HUDEP-2 (cell line): ENCODE results near the gene SMTNL1.

Source experiments
- DNase-seq, 76 experiments: peaks; one replicate each; lab custom pipeline; 2025; ENCODE audit not compliant: unreplicated experiment in 76 of 76; lab: John Stamatoyannopoulos, UW

SMTNL1 gene

GRCh38 chr11:57536947-57537619, at the start of gene SMTNL1:
Gene SMTNL1 (plus strand): TSS chr11:57537595. CDS start chr11:57542643, 5,048 bp downstream.
- DNase-seq: no peak

- DNase-seq: no peak
Measured at GRCh38 chr11:57487920-57488659, 49.3 kb upstream of the SMTNL1 start.

DNA sequence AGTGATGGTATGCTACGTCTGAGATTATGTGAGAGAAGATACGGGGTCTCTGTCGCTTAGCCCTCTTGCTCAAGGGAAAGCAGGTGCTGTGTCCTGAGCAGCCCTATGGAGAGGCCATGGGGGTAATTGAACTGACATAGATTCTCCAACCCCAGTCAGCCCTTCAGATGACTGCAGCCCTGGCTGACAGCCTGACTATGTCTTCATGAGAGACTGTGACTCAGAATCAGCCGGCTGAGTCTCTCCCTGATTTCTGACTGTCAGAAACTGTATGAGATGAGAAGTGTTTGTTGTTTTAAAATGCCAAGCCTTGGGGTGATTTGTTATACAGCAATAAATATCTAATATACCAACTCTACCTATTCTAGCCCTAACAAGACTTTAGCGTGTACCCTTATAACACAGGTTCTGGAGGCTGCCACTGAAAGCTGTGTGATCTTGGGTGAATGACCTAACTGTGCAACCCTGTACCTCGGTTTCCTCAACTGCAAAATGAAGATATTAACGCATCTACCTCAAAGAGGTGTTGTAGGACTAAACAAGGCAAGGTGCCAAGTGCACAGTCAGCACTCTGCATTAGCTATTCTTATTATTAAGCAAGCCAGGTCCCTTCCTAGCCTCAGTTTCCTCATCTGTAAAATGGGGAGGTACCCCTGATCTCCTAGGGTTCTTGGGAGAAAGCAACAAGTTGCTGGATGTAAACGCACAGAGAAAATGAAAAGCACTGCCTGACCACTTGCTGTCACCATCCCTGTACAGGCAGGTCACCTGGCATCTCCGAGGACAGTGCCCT, 46.7 kb upstream of the SMTNL1 start:
- no peak for DNase-seq

GRCh38 chr11:57491371-57492061, 45.9 kb upstream of the SMTNL1 start:
- peak in 58 of 76 experiments; percentile 14 to 72 (median 39) for DNase-seq

GRCh38 chr11:57493507-57494503, 43.6 kb upstream of the SMTNL1 start:
- DNase-seq: peak in 39 of 76 experiments; percentile 5 to 47 (median 24)

DNA sequence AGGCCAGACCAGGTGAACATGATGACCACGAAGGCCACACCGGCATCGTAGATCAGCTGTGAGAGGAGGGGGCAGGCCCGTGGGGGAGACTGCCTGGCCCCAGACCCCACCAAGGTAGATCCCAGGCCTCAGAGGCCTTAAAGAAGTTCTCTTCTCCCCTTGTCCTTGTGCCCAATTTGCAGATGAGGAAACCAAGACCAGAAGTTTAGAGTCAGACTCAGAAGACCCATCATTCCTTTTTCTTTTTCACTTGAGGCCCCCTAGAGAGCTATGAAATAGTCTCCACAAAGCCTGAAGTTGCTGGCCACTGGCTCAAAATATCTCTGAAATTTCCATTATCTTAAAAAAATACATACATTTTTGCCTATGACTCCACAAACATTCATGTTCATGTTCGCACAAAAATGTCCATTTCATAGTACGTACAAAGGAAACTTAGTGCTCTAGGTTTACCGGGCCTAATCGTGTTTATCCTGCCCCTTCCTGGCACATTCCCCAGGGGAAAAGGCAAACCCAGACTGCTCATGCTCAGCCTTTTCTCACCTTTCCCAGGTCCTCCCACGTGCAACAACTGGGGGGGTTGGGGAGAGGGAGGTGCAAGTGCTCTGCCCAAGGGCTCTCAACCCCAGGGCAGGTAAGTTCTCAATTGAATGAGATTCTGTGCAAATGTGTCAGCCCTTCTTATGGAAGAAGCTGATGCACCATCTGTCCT, 41.1 kb upstream of the SMTNL1 start:
- no peak for DNase-seq

- no peak for DNase-seq
Measured at GRCh38 chr11:57497303-57498247, 39.8 kb upstream of the SMTNL1 start.

DNA sequence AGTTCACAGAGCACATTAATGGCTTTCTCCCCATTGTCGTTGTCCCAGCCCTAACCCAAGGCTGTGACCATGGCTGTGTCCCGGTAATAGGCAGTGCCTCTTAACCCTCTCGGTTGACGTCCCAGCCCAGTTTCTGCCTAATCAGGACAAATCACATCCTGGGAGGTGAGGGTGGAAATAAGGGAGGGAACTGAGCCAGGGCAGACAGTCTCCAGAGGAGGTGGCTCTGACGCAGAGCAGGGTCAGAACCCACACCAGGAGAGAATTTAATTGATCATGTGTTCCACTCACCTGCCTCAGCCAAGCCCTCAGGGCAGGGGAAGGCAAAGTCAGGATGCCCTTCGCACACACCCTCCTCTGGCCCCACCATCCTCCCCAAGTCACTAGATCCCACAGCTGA, 38.9 kb upstream of the SMTNL1 start:
- no peak for DNase-seq

- peak in 74 of 76 experiments; percentile 28 to 95 (median 89) for DNase-seq
Measured at GRCh38 chr11:57499413-57499982, 37.9 kb upstream of the SMTNL1 start.

- DNase-seq: peak in 10 of 76 experiments; percentile 13 to 79 (median 46)
Measured at GRCh38 chr11:57499983-57500461, 37.4 kb upstream of the SMTNL1 start.

GRCh38 chr11:57500515-57500914, 36.9 kb upstream of the SMTNL1 start:
- no peak for DNase-seq

DNA sequence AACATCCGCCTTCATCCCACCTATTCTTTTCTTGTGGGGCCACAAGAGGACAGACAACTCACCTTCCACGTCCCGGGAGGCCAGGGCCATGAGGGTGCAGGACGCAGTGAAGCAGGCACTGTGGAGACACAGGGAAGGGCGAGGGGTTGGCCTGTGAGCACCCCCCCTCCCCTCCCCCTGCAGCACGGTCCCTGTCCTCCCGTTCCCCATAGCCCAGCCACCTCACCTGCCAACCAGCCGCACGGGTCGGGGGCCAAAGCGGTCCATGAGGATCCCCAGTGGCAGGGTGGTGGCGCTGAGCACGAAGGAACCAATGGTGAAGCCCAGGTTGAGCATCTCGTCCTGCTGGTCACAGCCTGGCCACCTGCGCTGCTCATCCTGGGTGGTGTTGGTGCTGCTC, 36.5 kb upstream of the SMTNL1 start:
- DNase-seq: no peak

DNA sequence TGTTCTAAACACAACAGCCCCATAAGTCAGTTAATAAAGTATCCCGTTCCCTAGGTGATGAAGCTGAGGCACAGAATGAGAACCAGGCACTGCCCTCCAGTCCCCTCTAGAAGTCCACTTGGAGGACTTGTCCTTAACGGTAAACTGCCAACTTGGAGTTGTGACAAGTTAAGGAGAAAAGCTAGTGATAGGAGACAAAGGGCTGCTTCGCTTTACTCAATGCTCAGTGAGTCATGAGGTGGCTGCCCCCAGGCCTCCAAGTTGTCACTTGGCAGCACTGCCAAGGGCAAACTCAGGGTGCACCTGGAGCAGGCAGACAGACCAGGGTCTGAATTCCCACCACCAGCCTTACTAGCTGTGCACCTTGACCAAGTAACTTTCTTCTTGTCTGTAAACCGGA, 35.4 kb upstream of the SMTNL1 start:
- DNase-seq: peak in 40 of 76 experiments; percentile 4 to 60 (median 24)

- no peak for DNase-seq
Measured at GRCh38 chr11:57502376-57502775, 35.0 kb upstream of the SMTNL1 start.

GRCh38 chr11:57502870-57503269, 34.5 kb upstream of the SMTNL1 start:
- no peak for DNase-seq

GRCh38 chr11:57504511-57504910, 32.9 kb upstream of the SMTNL1 start:
- no peak for DNase-seq

DNA sequence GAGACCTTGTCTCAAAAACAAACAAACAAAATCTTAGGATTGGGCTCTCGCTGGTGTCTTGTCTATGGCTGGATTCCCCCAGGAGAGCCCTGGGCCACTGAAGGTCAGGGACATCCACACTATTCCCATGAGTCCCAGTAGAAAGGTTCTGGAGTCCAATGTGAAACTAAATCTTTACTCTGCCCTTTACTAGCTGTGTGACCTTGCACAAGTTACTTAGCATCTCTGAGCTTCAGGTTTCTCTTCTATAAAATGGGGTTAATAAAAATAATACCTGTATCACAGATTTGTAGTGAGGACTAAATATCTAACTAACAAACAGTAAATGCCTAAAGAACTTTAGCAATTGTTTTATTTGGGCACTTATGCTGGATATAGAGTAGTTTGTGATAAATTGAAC, 30.9 kb upstream of the SMTNL1 start:
- no peak for DNase-seq
